GM06990 (cell line): Measurements from ENCODE around the gene OR2L8.

ENCODE experiments used
- DNase-seq: peaks from one replicate; pipeline ENCODE4 v3.0.0-alpha.2; 2011; ENCODE audit not compliant: insufficient read length; ENCODE audit errors: extremely low read depth
- H3K27me3 ChIP-seq: replicated peaks from 2 replicates; pipeline ENCODE4 v1.6.0; 2011; ENCODE audit warnings: low read length; ENCODE audit not compliant: control insufficient read depth, insufficient read depth
- H3K36me3 ChIP-seq: 2 replicates; pipeline ENCODE4 v1.5.1; 2011; ENCODE audit warnings: low read length; ENCODE audit not compliant: control insufficient read depth, insufficient read depth
- H3K4me3 ChIP-seq: replicated peaks from 2 replicates; pipeline ENCODE4 v1.5.1; 2011; ENCODE audit warnings: low read depth, mild to moderate bottlenecking, control low read depth, low read length
- TF ChIP-seq, protein P1 (sequence below): IDR thresholded peaks from 2 replicates; pipeline ENCODE4 v1.5.1; 2011; ENCODE audit warnings: low read length, control low read depth, mild to moderate bottlenecking, inconsistent platforms; ENCODE audit not compliant: insufficient read depth, poor library complexity, severe bottlenecking

Gene OR2L8

DNA sequence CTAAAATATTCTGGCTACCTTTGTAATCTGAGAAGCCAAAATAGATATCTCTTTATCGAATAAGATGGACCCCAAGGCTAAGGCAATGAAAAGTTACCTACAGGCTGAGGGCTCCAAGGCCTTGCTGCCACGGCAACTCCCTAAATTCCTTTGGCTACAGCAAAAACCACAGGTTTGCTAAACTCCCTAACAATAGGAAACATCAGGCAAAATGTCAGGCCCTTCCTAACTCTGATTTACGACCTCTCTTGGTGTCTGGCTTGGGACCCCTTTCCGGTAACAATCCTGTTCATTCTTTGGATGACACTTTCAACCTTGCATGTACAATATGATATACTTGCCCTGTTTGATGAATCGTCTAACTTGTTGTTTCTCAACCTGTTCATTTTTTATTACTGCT, 39.9 kb upstream of the OR2L8 start:
- TF ChIP-seq, protein P1, sequence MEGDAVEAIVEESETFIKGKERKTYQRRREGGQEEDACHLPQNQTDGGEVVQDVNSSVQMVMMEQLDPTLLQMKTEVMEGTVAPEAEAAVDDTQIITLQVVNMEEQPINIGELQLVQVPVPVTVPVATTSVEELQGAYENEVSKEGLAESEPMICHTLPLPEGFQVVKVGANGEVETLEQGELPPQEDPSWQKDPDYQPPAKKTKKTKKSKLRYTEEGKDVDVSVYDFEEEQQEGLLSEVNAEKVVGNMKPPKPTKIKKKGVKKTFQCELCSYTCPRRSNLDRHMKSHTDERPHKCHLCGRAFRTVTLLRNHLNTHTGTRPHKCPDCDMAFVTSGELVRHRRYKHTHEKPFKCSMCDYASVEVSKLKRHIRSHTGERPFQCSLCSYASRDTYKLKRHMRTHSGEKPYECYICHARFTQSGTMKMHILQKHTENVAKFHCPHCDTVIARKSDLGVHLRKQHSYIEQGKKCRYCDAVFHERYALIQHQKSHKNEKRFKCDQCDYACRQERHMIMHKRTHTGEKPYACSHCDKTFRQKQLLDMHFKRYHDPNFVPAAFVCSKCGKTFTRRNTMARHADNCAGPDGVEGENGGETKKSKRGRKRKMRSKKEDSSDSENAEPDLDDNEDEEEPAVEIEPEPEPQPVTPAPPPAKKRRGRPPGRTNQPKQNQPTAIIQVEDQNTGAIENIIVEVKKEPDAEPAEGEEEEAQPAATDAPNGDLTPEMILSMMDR, result no peak
- no peak for DNase-seq
- Histone ChIP-seq H3K36me3 (no peaks in the 10 kb centered on the region), H3K4me3 (no peak overlapping the region), H3K27me3 (no peaks in the 10 kb centered on the region)

DNA sequence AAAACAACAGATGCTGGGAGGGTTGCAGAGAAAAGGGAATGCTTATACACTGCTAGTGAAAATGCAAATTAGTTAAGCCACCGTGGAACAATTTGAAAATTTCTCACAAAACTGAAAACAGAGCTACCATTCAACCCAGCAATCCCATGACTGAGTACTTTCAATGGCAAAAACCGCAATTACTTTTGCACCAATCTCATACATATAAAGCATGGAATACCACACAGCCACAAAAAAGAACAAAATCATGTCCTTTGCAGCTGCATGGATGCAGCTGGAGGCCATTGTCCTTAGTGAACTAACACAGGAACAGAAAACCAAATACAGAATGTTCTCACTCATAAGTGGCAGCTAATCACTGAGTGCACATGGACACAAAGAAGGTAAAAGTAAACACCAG, 34.9 kb upstream of the OR2L8 start:
- TF ChIP-seq, protein P1, result no peak
- H3K36me3 ChIP-seq, result no peaks in the 10 kb centered on the region
- DNase-seq, result no peak
- H3K4me3 ChIP-seq, result no peak overlapping the region
- H3K27me3 ChIP-seq, result no peaks in the 10 kb centered on the region

DNA sequence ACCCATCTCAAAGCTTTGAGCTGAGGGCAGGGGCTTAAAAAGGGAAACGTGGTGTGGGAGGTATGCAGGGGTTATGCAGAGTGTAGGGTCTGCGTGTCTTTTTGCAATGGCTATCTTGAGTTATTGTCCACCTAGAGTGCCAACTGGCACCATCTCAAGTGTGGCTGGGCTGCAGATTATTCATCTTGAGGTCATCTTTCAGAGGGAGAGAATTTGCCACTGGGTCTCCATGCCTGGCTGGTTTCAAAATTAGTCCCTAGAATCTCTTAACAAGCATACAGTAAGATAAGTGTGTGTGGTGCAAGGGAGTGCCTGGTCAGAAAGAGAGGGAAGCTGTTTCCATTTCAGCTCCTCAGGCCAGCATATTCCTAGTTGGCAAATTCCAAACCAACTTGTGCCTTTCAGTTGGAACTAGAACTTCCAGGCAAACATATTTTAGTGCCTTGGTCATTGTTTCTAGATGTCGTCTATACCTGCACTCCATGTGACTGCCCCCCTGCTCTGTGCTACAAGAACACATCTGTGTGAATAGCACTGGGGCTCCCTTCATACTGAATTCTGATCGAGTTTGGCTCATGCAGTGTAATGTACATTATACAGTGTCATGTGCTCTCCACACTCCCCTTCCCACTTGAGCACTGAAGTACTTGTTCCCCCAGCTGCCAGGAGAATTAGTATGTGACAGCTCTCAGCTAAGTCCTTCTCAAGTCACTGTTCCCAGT, 33.6 kb upstream of the OR2L8 start:
- no peaks in the 10 kb centered on the region for H3K36me3 ChIP-seq
- H3K27me3 ChIP-seq, result no peaks in the 10 kb centered on the region
- no peak overlapping the region for H3K4me3 ChIP-seq
- no peak for DNase-seq
- TF ChIP-seq, protein P1, result no peak

DNA sequence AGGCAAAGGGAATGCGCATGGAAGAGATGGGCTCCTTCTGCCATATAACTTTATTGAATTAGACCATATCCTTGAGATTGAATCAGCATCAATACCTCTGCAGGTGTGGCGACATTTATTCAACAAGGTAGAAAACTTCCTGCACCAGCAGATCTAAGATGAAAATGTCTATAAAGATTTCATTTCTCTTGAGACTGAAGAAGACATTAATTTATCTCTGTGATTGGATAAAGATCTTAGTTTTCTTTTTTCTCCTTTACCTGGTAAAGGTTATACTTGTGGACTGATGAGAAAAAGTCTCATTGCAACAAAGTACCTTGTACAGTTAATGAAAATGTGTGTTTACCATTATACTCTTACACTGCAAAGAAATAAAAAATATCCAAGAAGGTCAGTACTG, 28.7 kb upstream of the OR2L8 start, which contains the start of gene OR2T8:
TSS of gene OR2T8 (plus strand) at position 301 of the 400 bp plus-strand sequence. CDS start 766 bp downstream, outside the sequence.
- no peaks in the 10 kb centered on the region for H3K36me3 ChIP-seq
- no peaks in the 10 kb centered on the region for H3K27me3 ChIP-seq
- no peak for DNase-seq
- TF ChIP-seq, protein P1, result no peak
- no peak within 1 kb of the TSS for H3K4me3 ChIP-seq

DNA sequence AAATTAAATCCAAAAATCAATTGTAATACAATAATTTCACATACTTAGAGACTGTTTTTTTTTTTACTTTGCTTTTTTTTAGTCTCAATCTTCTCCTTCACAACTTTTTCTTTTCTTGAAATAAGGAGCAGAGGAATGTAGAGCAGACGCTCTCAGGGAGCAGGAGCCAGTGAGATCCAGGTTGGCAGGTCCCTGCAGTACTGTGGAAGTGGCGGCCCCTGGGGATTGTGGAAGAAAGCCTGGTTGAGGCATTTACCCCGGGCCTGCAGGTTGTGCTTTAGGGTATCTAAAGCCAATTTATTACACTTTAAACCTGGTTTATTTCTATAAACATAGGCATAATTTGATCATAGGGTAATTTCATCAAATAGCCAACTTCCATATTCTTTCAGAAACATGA, 24.7 kb upstream of the OR2L8 start:
- Histone ChIP-seq H3K27me3 (no peaks in the 10 kb centered on the region), H3K4me3 (no peak overlapping the region), H3K36me3 (no peaks in the 10 kb centered on the region)
- TF ChIP-seq, protein P1, result no peak
- no peak for DNase-seq

DNA sequence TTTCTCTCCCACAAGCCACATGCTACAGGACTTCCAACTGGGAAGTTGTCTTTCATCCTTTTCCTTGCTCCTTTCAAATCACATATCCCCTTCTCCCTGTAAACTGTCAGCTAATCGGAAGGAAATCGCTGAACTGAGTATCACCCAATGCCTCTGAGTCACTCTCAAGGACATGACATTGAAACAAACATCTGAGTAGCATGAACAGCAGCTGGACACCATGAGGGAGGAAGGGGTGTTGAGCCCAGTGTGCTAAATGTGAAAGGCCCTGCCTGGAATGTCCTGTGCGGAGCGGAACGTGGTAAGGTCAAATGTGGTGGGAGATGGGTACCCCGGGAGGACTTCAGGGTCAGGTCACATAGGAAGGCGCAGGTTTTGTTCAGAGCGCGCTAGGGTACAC, 23.8 kb upstream of the OR2L8 start, which contains the start of gene OR2AJ1:
TSS of gene OR2AJ1 (plus strand) at position 22 of the 400 bp plus-strand sequence. CDS start 8,880 bp downstream, outside the sequence.
- Histone ChIP-seq H3K27me3 (no peaks in the 10 kb centered on the region), H3K4me3 (no peak within 1 kb of the TSS), H3K36me3 (no peaks in the 10 kb centered on the region)
- TF ChIP-seq, protein P1, result no peak
- DNase-seq, result no peak
